Activated naive CD8-positive, alpha-beta T cell treated with anti-CD3 and anti-CD28 coated beads, Interleukin-2, amount 10 ng/mL, durations not matched to agents 7 days and 5 days (primary cell): Measurements from ENCODE around the gene TMEM235. TPM values are rescaled to one million over a fixed set of nuclear protein-coding genes. Genes with fewer than 3 reads are reported as not detected.

Source experiments
- ATAC-seq: fragments of 150-1000 bp; cut with Tn5 transposase; one replicate; pipeline ENCODE4 v1.10.0; 2021; ENCODE audit warnings: low read depth, moderate library complexity
- POLR2A ChIA-PET: fragments of 350-600 bp; sonication (Branson Sonifier 250); formaldehyde crosslinking; loops from one replicate; lab custom pipeline; 2021; ENCODE audit warnings: antibody characterized with exemption; lab: Charles Lee
- DNase-seq: peaks from one replicate; pipeline ENCODE4 v3.0.0; 2021
- H3K27ac Mint-ChIP-seq: one replicate; pipeline ENCODE4 v1.8.0; 2022; ENCODE audit warnings: mild to moderate bottlenecking, mixed read lengths
- H3K27me3 Mint-ChIP-seq: one replicate; pipeline ENCODE4 v1.8.0; 2022; ENCODE audit warnings: mild to moderate bottlenecking, moderate library complexity, mixed read lengths
- H3K36me3 Mint-ChIP-seq: one replicate; pipeline ENCODE4 v1.8.0; 2021; ENCODE audit warnings: mild to moderate bottlenecking, mixed read lengths
- H3K4me1 Mint-ChIP-seq: one replicate; pipeline ENCODE4 v1.8.0; 2021; ENCODE audit warnings: mixed read lengths
- H3K4me3 Mint-ChIP-seq: one replicate; pipeline ENCODE4 v1.8.0; 2022; ENCODE audit warnings: mild to moderate bottlenecking, moderate library complexity, mixed read lengths
- H3K9me3 Mint-ChIP-seq: one replicate; pipeline ENCODE4 v1.8.0; 2021; ENCODE audit warnings: mixed read lengths
- total RNA-seq, 2 experiments: library from RNA; stranded (reverse); gene quantifications; one replicate each; pipeline ENCODE4 v1.2.3, GENCODE V29; 2021

The TMEM235 gene
- total RNA-seq, 2 experiments from 2014 or later = not detected

- no peak overlapping the region for H3K27ac Mint-ChIP-seq
- no peak for ATAC-seq
- H3K4me1 Mint-ChIP-seq = no peaks in the 10 kb centered on the region
- H3K27me3 Mint-ChIP-seq = no peaks in the 10 kb centered on the region
- no peaks in the 10 kb centered on the region for H3K9me3 Mint-ChIP-seq
- no peaks in the 10 kb centered on the region for H3K36me3 Mint-ChIP-seq
- POLR2A ChIA-PET = interaction anchor here (0.9 to 1.3 kb wide), 2 partner anchors 11 to 56 kb away, joined by 3 to 5 read pairs; no protein-coding TSS in a partner anchor
- H3K4me3 Mint-ChIP-seq = no peak overlapping the region
- DNase-seq = no peak
Observed at GRCh38 chr17:78289004-78289403, 57.6 kb downstream of the TMEM235 start.

GRCh38 chr17:78289802-78290363 lies 58.5 kb downstream of the TMEM235 start:
- Mint-ChIP-seq H3K36me3 (no peaks in the 10 kb centered on the region), H3K4me1 (no peaks in the 10 kb centered on the region), H3K27me3 (no peaks in the 10 kb centered on the region), H3K9me3 (no peaks in the 10 kb centered on the region), H3K4me3 (no peak overlapping the region), H3K27ac (no peak overlapping the region)
- ATAC-seq = peak; percentile 99
- POLR2A ChIA-PET = no interaction called here
- peak; percentile 67 for DNase-seq

Other genes starting within 250 kb of the TMEM235 start
- gene TMC6, start 102.9 kb upstream of the TMEM235 start, total RNA-seq = 100 to 1,000 TPM; 638 to 646 TPM
- 100 to 1,000 TPM; 336 to 340 TPM for gene TMC8, start 100.9 kb upstream of the TMEM235 start, total RNA-seq
- gene C17orf99, start 85.2 kb upstream of the TMEM235 start, total RNA-seq = not detected
- 10 to 100 TPM; 43.2 to 50.5 TPM for gene SYNGR2, start 63.0 kb upstream of the TMEM235 start, total RNA-seq
- 10 to 100 TPM; 93.1 to 97.8 TPM for gene TK1, start 44.6 kb upstream of the TMEM235 start, total RNA-seq
- 10 to 100 TPM; 11.3 to 13.4 TPM for gene AFMID, start 44.3 kb upstream of the TMEM235 start, total RNA-seq
- gene BIRC5, start 17.4 kb upstream of the TMEM235 start, total RNA-seq = 10 to 100 TPM; 54.9 to 65.2 TPM
- gene SOCS3, start 128.4 kb downstream of the TMEM235 start, total RNA-seq = 1 to 10 TPM; 6.6 to 6.7 TPM
- gene PGS1, start 147.0 kb downstream of the TMEM235 start, total RNA-seq = 10 to 100 TPM; 70.2 to 73.2 TPM